Stomach (tissue), 4 donors: ENCODE data around the gene SYF2.

Experiments used
- POLR2AphosphoS5 ChIP-seq, 3 donors: sonication (generic); formaldehyde crosslinking; IDR thresholded peaks; one replicate each; pipeline ENCODE4 v1.6.1; 2016; ENCODE audit warnings: antibody characterized with exemption in 3 of 3
- TF ChIP-seq, protein P1 (sequence below), 7 experiments: fragments of 450-650 bp in 4 of 7; fragments of 200-600 bp in 3 of 7; sonication (generic) in 3 of 7; IDR thresholded peaks; one replicate each; pipeline ENCODE4 v1.5.1; 2016 to 2019; ENCODE audit warnings: antibody characterized with exemption in 7 of 7, control low read depth in 2 of 7, mild to moderate bottlenecking in 1 of 7

DNA sequence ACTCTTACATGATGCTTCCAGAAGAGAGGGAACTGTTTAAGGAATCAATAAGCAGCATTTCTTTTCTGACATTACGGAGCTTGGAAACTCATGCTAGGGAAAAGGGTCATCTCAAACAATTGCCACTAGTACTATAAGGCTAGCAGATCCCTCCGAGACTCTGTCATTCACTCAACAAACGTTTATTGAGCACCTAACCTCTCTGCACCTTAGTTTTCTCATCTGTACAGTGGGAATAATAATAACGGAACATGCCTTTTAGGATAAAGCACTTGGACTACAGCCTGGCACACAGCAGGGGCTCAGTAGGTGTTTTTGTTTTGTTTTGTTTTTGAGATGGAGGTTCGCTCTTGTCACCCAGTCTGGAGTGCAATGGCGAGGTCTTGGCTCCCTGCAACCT lies 51.3 kb downstream of the SYF2 start:
- TF ChIP-seq, protein P1, sequence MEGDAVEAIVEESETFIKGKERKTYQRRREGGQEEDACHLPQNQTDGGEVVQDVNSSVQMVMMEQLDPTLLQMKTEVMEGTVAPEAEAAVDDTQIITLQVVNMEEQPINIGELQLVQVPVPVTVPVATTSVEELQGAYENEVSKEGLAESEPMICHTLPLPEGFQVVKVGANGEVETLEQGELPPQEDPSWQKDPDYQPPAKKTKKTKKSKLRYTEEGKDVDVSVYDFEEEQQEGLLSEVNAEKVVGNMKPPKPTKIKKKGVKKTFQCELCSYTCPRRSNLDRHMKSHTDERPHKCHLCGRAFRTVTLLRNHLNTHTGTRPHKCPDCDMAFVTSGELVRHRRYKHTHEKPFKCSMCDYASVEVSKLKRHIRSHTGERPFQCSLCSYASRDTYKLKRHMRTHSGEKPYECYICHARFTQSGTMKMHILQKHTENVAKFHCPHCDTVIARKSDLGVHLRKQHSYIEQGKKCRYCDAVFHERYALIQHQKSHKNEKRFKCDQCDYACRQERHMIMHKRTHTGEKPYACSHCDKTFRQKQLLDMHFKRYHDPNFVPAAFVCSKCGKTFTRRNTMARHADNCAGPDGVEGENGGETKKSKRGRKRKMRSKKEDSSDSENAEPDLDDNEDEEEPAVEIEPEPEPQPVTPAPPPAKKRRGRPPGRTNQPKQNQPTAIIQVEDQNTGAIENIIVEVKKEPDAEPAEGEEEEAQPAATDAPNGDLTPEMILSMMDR (IDR thresholded peaks at IDR 0.05), result no peak
- no peak for TF ChIP-seq POLR2AphosphoS5 (IDR thresholded peaks at IDR 0.05)
